ENCODE results near the gene TECPR1.

DNA sequence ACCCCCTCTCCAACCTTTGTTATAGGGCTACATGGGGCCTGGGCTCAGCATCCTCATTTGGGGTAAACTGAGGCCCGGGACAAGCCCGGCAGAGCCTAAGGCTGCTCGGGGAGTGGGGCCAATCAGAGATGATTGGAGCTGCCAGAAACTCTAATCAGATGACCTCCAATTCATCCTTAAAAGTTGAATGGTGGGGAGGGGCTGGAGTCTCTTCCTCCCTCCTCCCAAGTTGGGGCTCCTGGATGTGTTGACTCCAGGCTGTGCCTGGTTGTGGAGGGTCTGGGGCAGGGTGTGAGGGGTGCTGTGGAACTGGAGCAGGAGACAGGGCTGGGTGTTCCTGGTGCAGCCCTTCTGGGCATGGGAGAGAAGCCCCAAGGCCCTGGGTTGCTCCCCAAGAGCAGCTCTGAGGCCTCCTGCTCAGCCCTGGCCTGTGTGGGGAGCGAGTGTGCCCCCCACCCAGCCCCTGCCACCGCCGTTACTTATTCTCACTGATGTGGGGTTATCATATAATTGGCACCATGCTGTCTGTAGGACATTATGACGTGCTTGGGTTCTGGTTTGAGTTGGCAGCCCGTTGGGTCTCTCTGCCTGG, 38.6 kb downstream of the TECPR1 start:
- TF ChIP-seq POLR2A (IDR thresholded peaks at IDR 0.05) (no peak), CTCF (IDR thresholded peaks at IDR 0.05) (no peak), POLR2AphosphoS5 (IDR thresholded peaks at IDR 0.05) (no peak)
